Diencephalon (tissue), 1 donor: Measurements from ENCODE around the gene AKR1C1. TPM values are rescaled to one million over a fixed set of nuclear protein-coding genes. Genes with fewer than 3 reads are reported as not detected.

ENCODE experiments used
- small RNA-seq: library from RNA; depleted of rRNA; stranded (forward); fragments of <200 nt; gene quantifications from one replicate; pipeline ENCODE3, GENCODE V24; 2014
- total RNA-seq: library from RNA; depleted of rRNA; stranded (reverse); fragments of >200 nt; gene quantifications from one replicate; pipeline ENCODE4 v1.2.3, GENCODE V29; 2014

AKR1C1 gene
- total RNA-seq: 29.1 TPM

DNA sequence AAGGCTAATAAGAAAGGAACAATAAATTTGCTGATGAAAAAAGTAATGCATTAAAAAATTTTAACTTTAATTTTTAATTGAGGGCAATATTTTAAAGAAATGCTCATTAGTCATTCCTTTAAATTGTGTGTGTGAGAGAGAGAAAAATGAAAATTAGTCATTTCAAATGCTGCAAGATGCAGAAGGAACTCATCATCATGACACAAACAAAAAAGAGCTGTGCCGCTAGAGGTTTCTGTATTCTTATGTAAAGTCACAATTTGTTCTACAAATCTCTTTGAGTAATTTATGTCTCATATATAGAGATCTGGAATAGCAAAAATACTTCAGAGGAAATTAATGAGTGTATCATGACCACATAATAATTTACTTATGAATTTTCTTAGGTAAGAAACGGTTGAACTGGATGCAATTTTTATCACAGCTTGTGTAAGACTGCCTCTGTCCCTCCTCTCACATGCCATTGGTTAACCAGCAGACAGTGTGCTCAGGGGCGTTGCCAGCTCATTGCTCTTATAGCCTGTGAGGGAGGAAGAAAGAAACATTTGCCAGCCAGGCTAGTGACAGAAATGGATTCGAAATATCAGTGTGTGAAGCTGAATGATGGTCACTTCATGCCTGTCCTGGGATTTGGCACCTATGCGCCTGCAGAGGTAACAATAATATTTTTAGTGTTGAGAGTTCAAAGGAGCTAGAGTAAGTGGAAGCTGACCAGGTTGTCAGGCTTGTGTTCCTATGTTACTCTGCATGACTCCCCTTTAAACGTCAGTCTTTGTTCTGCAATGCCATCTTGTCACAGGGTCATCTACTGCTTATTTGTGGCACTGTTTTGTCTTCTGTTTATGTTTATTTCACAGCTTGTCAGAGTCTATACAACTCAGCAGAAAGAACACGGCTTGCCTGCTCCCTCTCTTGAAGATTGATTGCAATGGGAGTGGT, at the start of gene AKR1C1:
Gene AKR1C1, plus strand, starts transcription at position 540 of the 939 bp plus-strand sequence. Its CDS starts 30 bp downstream, at position 570.

DNA sequence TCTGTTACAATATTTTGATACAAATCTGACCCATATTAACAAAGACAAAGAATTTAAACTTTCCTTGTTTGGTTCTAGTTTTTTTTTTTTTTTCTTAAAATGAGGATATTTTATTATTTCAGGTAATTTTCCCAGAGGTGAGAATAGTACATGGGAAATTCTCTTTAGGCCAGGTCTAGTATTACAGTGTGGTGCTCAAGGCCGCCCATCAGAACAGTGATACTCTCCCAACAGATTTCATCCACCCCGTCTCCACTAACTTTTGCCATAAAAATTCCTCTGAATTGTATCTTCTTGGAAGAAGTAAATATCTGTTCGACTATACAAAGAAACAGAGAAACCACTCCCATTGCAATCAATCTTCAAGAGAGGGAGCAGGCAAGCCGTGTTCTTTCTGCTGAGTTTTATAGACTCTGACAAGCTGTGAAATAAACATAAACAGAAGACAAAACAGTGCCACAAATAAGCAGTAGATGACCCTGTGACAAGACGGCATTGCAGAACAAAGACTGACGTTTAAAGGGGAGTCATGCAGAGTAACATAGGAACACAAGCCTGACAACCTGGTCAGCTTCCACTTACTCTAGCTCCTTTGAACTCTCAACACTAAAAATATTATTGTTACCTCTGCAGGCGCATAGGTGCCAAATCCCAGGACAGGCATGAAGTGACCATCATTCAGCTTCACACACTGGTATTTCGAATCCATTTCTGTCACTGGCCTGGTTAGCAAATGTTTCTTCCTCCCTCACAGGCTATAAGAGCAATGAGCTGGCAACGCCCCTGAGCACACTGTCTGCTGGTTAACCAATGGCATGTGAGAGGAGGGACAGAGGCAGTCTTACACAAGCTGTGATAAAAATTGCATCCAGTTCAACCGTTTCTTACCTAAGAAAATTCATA, 40.2 kb downstream of the AKR1C1 start, which contains the start of gene AKR1C2:
Gene AKR1C2, minus strand, starts transcription at position 731 of the 903 bp plus-strand sequence. Its CDS starts 22 bp downstream, at position 709.

Small RNA genes lying within 50 kb of the gene (small RNA-seq; reads per million reads assigned to genes)
- not detected for gene RF00096

Other genes with a start within 250 kb of the AKR1C1 start
- 74.0 TPM for gene AKR1E2, start 137.2 kb upstream of the AKR1C1 start, total RNA-seq
- gene AKR1C2, start 40.4 kb downstream of the AKR1C1 start, total RNA-seq: 21.2 TPM
- 1.8 TPM for gene AKR1C3, start 131.0 kb downstream of the AKR1C1 start, total RNA-seq
- gene AKR1C8, start 221.7 kb downstream of the AKR1C1 start, total RNA-seq: not detected
- not detected for gene AKR1C4, start 233.4 kb downstream of the AKR1C1 start, total RNA-seq